H1 (cell line): ENCODE data around the gene FLT4. TPM values are rescaled to one million over a fixed set of nuclear protein-coding genes. Genes with fewer than 3 reads are reported as not detected.

Source experiments
- ASH2L ChIP-seq: fragments of 200-600, 300-600 bp; sonication (generic); IDR thresholded peaks from one replicate; pipeline ENCODE4 v1.7.1; 2017; ENCODE audit warnings: low read length
- BACH1 ChIP-seq: IDR thresholded peaks from 2 replicates; pipeline ENCODE4 v1.6.1; 2012; ENCODE audit warnings: low read length, improper control_type of control experiment
- BCL11A ChIP-seq, 2 experiments: IDR thresholded peaks; one replicate each; pipeline ENCODE4 v1.6.1; 2011; ENCODE audit warnings: low read depth in 2 of 2, low read length in 2 of 2, mild to moderate bottlenecking in 2 of 2
- CREB1 ChIP-seq: IDR thresholded peaks from 2 replicates; pipeline ENCODE4 v1.6.1; 2012; ENCODE audit warnings: inconsistent platforms
- CTBP2 ChIP-seq: IDR thresholded peaks from 2 replicates; pipeline ENCODE4 v1.7.0; 2011; ENCODE audit warnings: borderline replicate concordance, mild to moderate bottlenecking, moderate library complexity, mixed read lengths, low read length; ENCODE audit not compliant: insufficient read depth, insufficient read length
- EGR1 ChIP-seq: IDR thresholded peaks from 2 replicates; pipeline ENCODE4 v1.6.1; 2011; ENCODE audit warnings: low read depth, low read length, borderline replicate concordance
- EP300 ChIP-seq, 2 experiments: IDR thresholded peaks; 1 replicate in 1 of 2; 2 replicates in 1 of 2; pipeline ENCODE4 v1.6.1; 2011 to 2012; ENCODE audit warnings: low read depth in 2 of 2, low read length in 2 of 2, mild to moderate bottlenecking in 2 of 2, borderline replicate concordance in 1 of 2, inconsistent platforms in 1 of 2, moderate library complexity in 1 of 2
- EZH2 ChIP-seq: fragments of 200-600 bp; sonication (generic); IDR thresholded peaks from 2 replicates; pipeline ENCODE4 v1.7.1; 2012; ENCODE audit warnings: low read depth, mild to moderate bottlenecking, moderate library complexity, low read length, inconsistent platforms; ENCODE audit not compliant: severe bottlenecking
- GABPA ChIP-seq: IDR thresholded peaks from 2 replicates; pipeline ENCODE4 v1.6.1; 2011; ENCODE audit warnings: mild to moderate bottlenecking, low read length, moderate library complexity, borderline replicate concordance; ENCODE audit not compliant: insufficient read depth
- JUN ChIP-seq: IDR thresholded peaks from 2 replicates; pipeline ENCODE4 v1.6.1; 2011; ENCODE audit warnings: low read depth, mild to moderate bottlenecking, improper control_type of control experiment, low read length
- KDM4A ChIP-seq: IDR thresholded peaks from one replicate; pipeline ENCODE4 v1.7.1; 2012; ENCODE audit warnings: low read depth, mild to moderate bottlenecking, moderate library complexity, low read length, inconsistent platforms; ENCODE audit not compliant: severe bottlenecking
- KDM5A ChIP-seq: fragments of 200-600 bp; IDR thresholded peaks from 2 replicates; pipeline ENCODE4 v1.7.1; 2012; ENCODE audit warnings: mild to moderate bottlenecking, low read length, inconsistent platforms, mixed read lengths
- NRF1 ChIP-seq: IDR thresholded peaks from 2 replicates; pipeline ENCODE4 v1.6.1; 2011; ENCODE audit warnings: mild to moderate bottlenecking, low read depth, low read length, improper control_type of control experiment
- PHF8 ChIP-seq: fragments of 200-600 bp; sonication (generic); conservative IDR thresholded peaks from 2 replicates; pipeline ENCODE4 v1.7.1; 2012; ENCODE audit warnings: low read depth, mild to moderate bottlenecking, inconsistent platforms, low read length, moderate library complexity
- POLR2A ChIP-seq, 2 experiments: IDR thresholded peaks; 1 replicate in 1 of 2; 2 replicates in 1 of 2; pipeline ENCODE4 v1.6.1; 2011; ENCODE audit warnings: low read depth in 2 of 2, low read length in 2 of 2, mild to moderate bottlenecking in 2 of 2; ENCODE audit errors: control extremely low read depth in 1 of 2
- POU5F1 ChIP-seq: IDR thresholded peaks from 2 replicates; pipeline ENCODE4 v1.6.1; 2011; ENCODE audit warnings: low read depth, mild to moderate bottlenecking, low read length, moderate library complexity
- RBBP5 ChIP-seq: IDR thresholded peaks from 2 replicates; pipeline ENCODE4 v1.7.1; 2012; ENCODE audit warnings: low read depth, mild to moderate bottlenecking, inconsistent platforms, low read length, moderate library complexity, borderline replicate concordance
- RFX5 ChIP-seq: IDR thresholded peaks from 2 replicates; pipeline ENCODE4 v1.6.1; 2011; ENCODE audit warnings: low read depth, low read length, improper control_type of control experiment, borderline replicate concordance
- RXRA ChIP-seq: IDR thresholded peaks from 2 replicates; pipeline ENCODE4 v1.6.1; 2011; ENCODE audit warnings: low read depth, mild to moderate bottlenecking, low read length, moderate library complexity; ENCODE audit not compliant: insufficient read depth
- SIN3A ChIP-seq, 2 experiments: IDR thresholded peaks in 1 of 2; conservative IDR thresholded peaks in 1 of 2; 2 replicates each; pipeline ENCODE4 v1.6.1; 2011 to 2012; ENCODE audit warnings: low read length in 2 of 2, improper control_type of control experiment in 1 of 2, low read depth in 1 of 2, mild to moderate bottlenecking in 1 of 2
- SIX5 ChIP-seq: IDR thresholded peaks from 2 replicates; pipeline ENCODE4 v1.6.1; 2011; ENCODE audit warnings: mild to moderate bottlenecking, low read depth, low read length
- SP4 ChIP-seq: IDR thresholded peaks from 2 replicates; pipeline ENCODE4 v1.6.1; 2012; ENCODE audit warnings: low read length, inconsistent platforms
- SUZ12 ChIP-seq: fragments of 200-600 bp; sonication (generic); IDR thresholded peaks from 2 replicates; pipeline ENCODE4 v1.6.1; 2012; ENCODE audit warnings: mild to moderate bottlenecking, inconsistent platforms, low read length, moderate library complexity, mixed read lengths
- TCF12 ChIP-seq: IDR thresholded peaks from 2 replicates; pipeline ENCODE4 v1.6.1; 2011; ENCODE audit warnings: low read depth, mild to moderate bottlenecking, low read length
- TEAD4 ChIP-seq: IDR thresholded peaks from 2 replicates; pipeline ENCODE4 v1.6.1; 2012; ENCODE audit warnings: low read depth, low read length, inconsistent platforms, mixed read lengths
- YY1 ChIP-seq: IDR thresholded peaks from 2 replicates; pipeline ENCODE4 v1.6.1; 2011; ENCODE audit warnings: low read depth, mild to moderate bottlenecking, low read length
- polyA plus RNA-seq, 7 experiments: library from polyadenylated mRNA; depleted of rRNA in 3 of 7; stranded (reverse) in 5 of 7; unstranded in 2 of 7; fragments of >200 nt in 5 of 7; fragments of 200-250 nt in 2 of 7; gene quantifications; 1 replicate in 5 of 7; 2 replicates in 1 of 7; 4 replicates in 1 of 7; pipeline versions ENCODE4 v1.2.1 to v1.2.3, GENCODE V29; 2011 to 2013; ENCODE audit warnings: missing spikeins in 2 of 7, mixed read lengths in 2 of 7
- total RNA-seq: library from RNA; stranded (reverse); fragmentation: NEBNext Ultra II Directional; extraction: Animal tissue kit (Norgen Biotek cat#: 25700); gene quantifications from 2 replicates; pipeline ENCODE4 v1.2.1, GENCODE V29; 2021

The FLT4 gene
- total and polyA plus RNA-seq, 2 of the 8 experiments (the other 6 are each of a cell fraction or from before 2014, with no cell fraction given): 6.5 to 7.7 TPM

- TF ChIP-seq POU5F1 (no peak), RBBP5 (0 out of 2 replicates have a peak, but pooled peaks have one; percentile 22), SIN3A (conservative IDR thresholded peaks at IDR 0.05 in 1 of 2, IDR thresholded peaks at IDR 0.05 in 1 of 2; ENCODE audit: low read depth in 1 of 2, low read length in 2 of 2) (no peak), RXRA (no peak), BCL11A (IDR thresholded peaks at IDR 0.05; ENCODE audit: low read depth in 2 of 2, low read length in 2 of 2) (no peak), POLR2A (IDR thresholded peaks at IDR 0.05; ENCODE audit: control extremely low read depth in 1 of 2, low read depth in 2 of 2, low read length in 2 of 2) (no peak), PHF8 (peak; percentile 55), CTBP2 (no peak), RFX5 (no peak), SUZ12 (0 out of 2 replicates have a peak, but pooled peaks have one; percentile 38), YY1 (peak; percentile 5; the same call in 1 of the 2 replicates), BACH1 (no peak), TCF12 (no peak), KDM5A (no peak), EGR1 (no peak), SP4 (no peak), GABPA (peak; percentile 12; the same call in 1 of the 2 replicates), EZH2 (peak; percentile 54), CREB1 (no peak), EP300 (IDR thresholded peaks at IDR 0.05; ENCODE audit: borderline replicate concordance in 1 of 2, low read depth in 2 of 2, low read length in 2 of 2) (no peak), KDM4A (peak; percentile 96), JUN (no peak), ASH2L (no peak), TEAD4 (no peak), NRF1 (no peak), SIX5 (no peak)
These were observed 30.4 kb downstream of the FLT4 start (continued) for GRCh38 chr5:180618829-180619562.
